HFF-Myc (cell line): ENCODE measurements around the gene TRPC1.
A peak's percentile ranks its signal among the peaks of the same experiment; 100 is the strongest.

Source experiments
- DNase-seq: peaks from one replicate; pipeline ENCODE4 v3.0.0-alpha.2; 2011; ENCODE audit warnings: low read depth; ENCODE audit errors: extremely low read depth
- H3K4me3 ChIP-seq: replicated peaks from 2 replicates; pipeline ENCODE4 v1.5.1; 2011; ENCODE audit warnings: low read depth, mild to moderate bottlenecking, control low read depth, low read length
- TF ChIP-seq, protein P1 (sequence below): IDR thresholded peaks from 2 replicates; pipeline ENCODE4 v1.5.1; 2012; ENCODE audit warnings: mild to moderate bottlenecking, low read depth, low read length, control low read depth; ENCODE audit errors: missing control alignments

The TRPC1 gene

DNA sequence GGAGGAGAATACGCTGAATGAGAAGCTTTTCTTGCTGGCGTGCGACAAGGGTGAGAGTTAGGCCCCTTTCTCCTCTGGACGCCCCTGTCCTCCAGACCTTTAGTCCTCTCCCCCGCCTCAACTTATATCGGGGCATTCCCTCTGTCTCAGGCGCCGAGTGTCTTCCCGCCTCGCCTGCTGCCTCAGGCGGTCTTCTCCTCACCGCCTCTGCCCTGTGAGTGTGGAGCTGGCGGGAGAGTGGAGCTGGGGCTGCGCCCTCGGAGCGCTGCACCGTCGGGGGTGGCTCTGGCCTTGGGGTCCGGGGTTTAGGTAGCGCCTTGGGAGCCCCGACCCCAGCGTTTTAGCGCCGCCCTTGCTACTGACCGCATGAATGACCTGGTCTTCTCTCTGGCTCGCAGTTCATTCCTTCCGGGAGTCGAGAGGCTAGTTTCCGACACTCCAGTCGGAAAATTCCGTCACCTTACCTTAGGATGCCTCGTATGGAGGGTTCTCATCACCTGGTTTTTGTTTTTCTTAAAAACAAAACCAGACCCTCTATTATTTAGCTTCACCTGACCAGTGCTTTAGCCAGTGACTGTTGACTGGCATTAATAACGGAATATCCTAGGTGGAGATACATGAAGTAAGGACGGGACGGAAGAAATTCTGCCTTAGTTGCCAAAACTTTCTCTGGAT lies 985 bp downstream of the TRPC1 start:
- TF ChIP-seq, protein P1, sequence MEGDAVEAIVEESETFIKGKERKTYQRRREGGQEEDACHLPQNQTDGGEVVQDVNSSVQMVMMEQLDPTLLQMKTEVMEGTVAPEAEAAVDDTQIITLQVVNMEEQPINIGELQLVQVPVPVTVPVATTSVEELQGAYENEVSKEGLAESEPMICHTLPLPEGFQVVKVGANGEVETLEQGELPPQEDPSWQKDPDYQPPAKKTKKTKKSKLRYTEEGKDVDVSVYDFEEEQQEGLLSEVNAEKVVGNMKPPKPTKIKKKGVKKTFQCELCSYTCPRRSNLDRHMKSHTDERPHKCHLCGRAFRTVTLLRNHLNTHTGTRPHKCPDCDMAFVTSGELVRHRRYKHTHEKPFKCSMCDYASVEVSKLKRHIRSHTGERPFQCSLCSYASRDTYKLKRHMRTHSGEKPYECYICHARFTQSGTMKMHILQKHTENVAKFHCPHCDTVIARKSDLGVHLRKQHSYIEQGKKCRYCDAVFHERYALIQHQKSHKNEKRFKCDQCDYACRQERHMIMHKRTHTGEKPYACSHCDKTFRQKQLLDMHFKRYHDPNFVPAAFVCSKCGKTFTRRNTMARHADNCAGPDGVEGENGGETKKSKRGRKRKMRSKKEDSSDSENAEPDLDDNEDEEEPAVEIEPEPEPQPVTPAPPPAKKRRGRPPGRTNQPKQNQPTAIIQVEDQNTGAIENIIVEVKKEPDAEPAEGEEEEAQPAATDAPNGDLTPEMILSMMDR: no peak
- DNase-seq: no peak
- H3K4me3 ChIP-seq: peak overlapping the region; percentile 55

DNA sequence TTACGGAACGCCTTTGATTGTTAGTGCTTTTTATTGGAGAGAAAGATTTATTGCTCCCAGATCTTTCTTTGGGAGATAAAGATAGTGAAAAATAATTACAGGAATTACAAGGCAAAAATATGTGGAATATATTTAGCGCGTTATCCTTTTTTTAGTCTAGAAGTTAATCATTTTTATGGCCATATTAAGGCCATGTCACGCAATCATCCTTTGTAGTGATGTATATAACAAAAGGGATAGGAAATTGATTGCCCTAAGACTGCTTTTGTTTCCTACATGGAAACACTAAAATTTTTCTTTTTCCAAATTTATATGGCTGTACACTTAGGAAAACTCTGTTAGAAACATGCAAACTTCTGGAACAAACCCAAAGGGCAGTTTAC lies 1.5 kb downstream of the TRPC1 start:
- TF ChIP-seq, protein P1: no peak
- DNase-seq: no peak

DNA sequence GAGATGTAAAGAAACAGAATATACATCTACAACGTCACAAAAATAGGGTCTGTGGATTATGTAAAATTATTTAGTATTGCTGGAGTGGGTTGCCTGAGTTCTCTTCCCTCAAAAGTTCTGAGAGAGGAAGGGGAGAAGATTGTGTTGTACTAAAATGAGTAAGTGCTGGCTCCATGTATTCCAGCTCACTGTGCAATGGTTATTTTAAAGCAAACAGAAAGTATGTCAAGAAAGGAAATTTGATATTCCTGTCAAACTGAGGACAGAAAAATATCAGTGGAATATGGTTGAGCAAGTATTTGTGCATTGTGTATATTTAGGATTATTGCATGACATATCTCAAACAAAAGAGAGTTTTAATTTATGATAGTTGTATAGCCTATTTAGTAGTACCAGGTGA lies 2.2 kb downstream of the TRPC1 start:
- TF ChIP-seq, protein P1: no peak
- H3K4me3 ChIP-seq: no peak overlapping the region
- DNase-seq: no peak

More for the DNA sequence above, 1.5 kb downstream of the TRPC1 start:
- H3K4me3 ChIP-seq: peak overlapping the region; percentile 55

DNA sequence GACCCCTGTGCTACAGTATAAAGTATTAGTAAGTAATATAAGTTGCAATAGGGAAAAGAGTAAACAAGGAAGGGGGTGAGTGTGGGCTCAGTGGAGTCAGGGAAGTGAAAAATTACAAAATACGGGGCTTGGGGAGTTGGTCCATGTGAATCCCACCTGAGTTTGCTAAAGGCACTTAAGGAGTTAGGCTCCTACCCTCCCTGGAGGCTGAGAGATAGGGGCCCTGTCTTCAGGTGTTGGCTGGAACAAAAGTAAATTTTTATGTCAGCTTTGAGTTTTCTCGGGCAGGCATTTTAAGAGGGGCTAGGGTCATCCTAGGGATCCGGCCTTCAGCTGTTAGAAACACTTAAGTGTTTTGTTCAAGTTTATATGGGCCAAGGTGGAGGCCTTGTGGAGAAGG lies 8.2 kb downstream of the TRPC1 start:
- DNase-seq: no peak
- TF ChIP-seq, protein P1: no peak
- no peak overlapping the region for H3K4me3 ChIP-seq

DNA sequence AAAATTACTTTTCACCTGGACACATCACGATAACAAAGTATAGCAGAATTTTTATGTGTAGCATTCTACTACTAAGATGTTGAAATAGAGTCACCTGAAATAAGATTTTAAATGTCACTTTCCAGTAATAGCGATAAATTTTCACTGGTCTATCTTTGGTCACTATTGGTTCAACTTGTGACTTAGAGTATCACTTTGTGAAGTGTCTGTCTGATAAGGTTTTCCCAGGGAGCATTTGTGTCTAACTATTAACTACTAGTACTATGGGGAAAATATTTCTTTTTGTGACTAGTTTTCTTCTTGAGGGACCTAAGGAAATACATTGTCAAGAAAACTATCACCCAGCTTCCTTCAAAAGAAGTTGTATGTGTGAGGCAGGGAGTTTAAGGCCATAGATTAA lies 11.0 kb downstream of the TRPC1 start:
- TF ChIP-seq, protein P1: no peak
- H3K4me3 ChIP-seq: no peak overlapping the region
- no peak for DNase-seq

DNA sequence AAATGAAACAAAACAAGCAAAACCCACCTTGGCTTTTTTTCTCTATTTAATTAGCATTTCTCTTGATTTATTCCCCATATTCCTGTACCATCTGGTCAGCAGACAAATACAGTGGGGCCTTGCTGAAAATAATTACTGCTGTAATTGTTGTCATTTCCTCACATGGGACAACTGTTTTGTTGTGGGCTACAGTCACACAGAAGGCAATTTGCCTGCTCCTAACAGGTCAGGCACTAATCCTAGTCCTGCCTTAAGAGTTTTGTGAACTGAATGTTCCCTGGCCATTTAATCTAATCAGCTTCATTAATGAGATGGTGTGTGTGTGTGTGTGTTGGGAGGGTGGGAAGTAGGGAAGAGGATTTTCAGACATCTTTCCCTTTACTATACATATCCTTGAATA lies 11.6 kb downstream of the TRPC1 start:
- no peak for DNase-seq
- H3K4me3 ChIP-seq: no peak overlapping the region
- TF ChIP-seq, protein P1: no peak

DNA sequence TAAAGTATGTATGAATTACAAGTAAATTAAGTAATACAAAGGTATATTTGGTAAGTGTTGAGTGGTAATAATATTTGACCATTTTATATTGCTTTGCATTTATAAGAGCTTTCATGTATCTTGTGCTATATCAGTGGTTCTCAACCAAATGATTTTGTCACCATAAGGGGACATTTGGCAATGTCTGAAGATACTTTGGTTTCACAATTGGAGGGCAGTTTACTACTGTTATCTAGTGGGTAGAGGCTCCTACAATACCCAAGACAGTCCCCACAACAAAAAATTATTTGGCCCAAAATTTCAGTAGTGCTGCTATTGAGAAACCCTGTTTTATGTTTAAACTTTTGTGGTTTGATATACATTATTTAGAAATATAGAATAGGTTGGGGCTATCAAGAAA lies 14.6 kb downstream of the TRPC1 start:
- TF ChIP-seq, protein P1: no peak
- DNase-seq: no peak
- no peak overlapping the region for H3K4me3 ChIP-seq
